Smooth muscle cell (in vitro differentiated cells): ENCODE data around the gene PPA2. TPM values are rescaled to one million over a fixed set of nuclear protein-coding genes. Genes with fewer than 3 reads are reported as not detected.
"Not testable (repeated sequence)": the region's sequence is repeated elsewhere in the genome, so short reads cannot be mapped to it uniquely, and the experiment has no call there.

Experiments
- DNase-seq: peaks from one replicate; lab custom pipeline; 2025; ENCODE audit not compliant: unreplicated experiment; lab: John Stamatoyannopoulos, UW
- H2AFZ ChIP-seq: fragments of 200-600 bp; sonication (generic); 2 replicates; pipeline ENCODE4 v1.6.0; 2016; ENCODE audit warnings: antibody characterized with exemption, low read depth, mild to moderate bottlenecking
- H3F3A ChIP-seq: fragments of 200-600 bp; sonication (generic); 2 replicates; pipeline ENCODE4 v1.6.0; 2017; ENCODE audit warnings: antibody characterized with exemption, low read depth
- H3K27ac ChIP-seq: fragments of 200-600 bp; sonication (generic); 2 replicates; pipeline ENCODE4 v1.5.1; 2016; ENCODE audit warnings: low read depth, mild to moderate bottlenecking
- H3K27me3 ChIP-seq: fragments of 200-600 bp; sonication (generic); 2 replicates; pipeline ENCODE4 v1.6.1; 2016; ENCODE audit warnings: low read depth, mild to moderate bottlenecking
- H3K36me3 ChIP-seq: fragments of 200-600 bp; sonication (generic); 2 replicates; pipeline ENCODE4 v1.5.1; 2016; ENCODE audit warnings: low read depth
- H3K4me1 ChIP-seq: fragments of 200-600 bp; sonication (generic); 2 replicates; pipeline ENCODE4 v1.5.1; 2016; ENCODE audit warnings: low read depth
- H3K4me2 ChIP-seq: fragments of 200-600 bp; sonication (generic); 2 replicates; pipeline ENCODE4 v1.6.0; 2016; ENCODE audit warnings: mild to moderate bottlenecking
- H3K4me3 ChIP-seq: fragments of 200-600 bp; sonication (generic); 2 replicates; pipeline ENCODE4 v1.5.1; 2016; ENCODE audit warnings: mild to moderate bottlenecking
- H3K79me2 ChIP-seq: fragments of 200-600 bp; sonication (generic); 2 replicates; pipeline ENCODE4 v1.6.0; 2016; ENCODE audit warnings: low read depth, mild to moderate bottlenecking
- H3K9ac ChIP-seq: fragments of 200-600 bp; sonication (generic); 2 replicates; pipeline ENCODE4 v1.6.0; 2016; ENCODE audit warnings: low read depth
- H3K9me3 ChIP-seq: fragments of 200-600 bp; sonication (generic); replicated peaks from 2 replicates; pipeline ENCODE4 v1.5.1; 2016; ENCODE audit warnings: low read depth
- H4K20me1 ChIP-seq: fragments of 200-600 bp; sonication (generic); 2 replicates; pipeline ENCODE4 v1.6.0; 2016; ENCODE audit warnings: low read depth
- WGBS: methylation state at CpG from one replicate; pipeline ENCODE4 v1.1.7; 2016; ENCODE audit warnings: low lambda C conversion rate; 5-methylcytosine and 5-hydroxymethylcytosine counted together
- polyA plus RNA-seq: library from polyadenylated mRNA; unstranded; fragments of >200 nt; fragmentation: Nextera tagmentation; extraction: Ambion mirVana; gene quantifications from 2 replicates; pipeline ENCODE4 v1.2.1, GENCODE V29; 2016
- total RNA-seq: library from RNA; depleted of rRNA; stranded (reverse); fragments of >200 nt; gene quantifications from 2 replicates; pipeline ENCODE4 v1.2.3, GENCODE V29; 2014
- TF ChIP-seq, protein P1 (sequence below): fragments of 200-600 bp; sonication (generic); IDR thresholded peaks from 2 replicates; pipeline ENCODE4 v1.5.1; 2017; ENCODE audit warnings: borderline replicate concordance, mild to moderate bottlenecking, antibody characterized with exemption; ENCODE audit not compliant: insufficient read depth, poor library complexity, severe bottlenecking

PPA2 gene
- total and polyA plus RNA-seq, 2 experiments from 2014 or later = 84.4 to 96.5 TPM

- Histone ChIP-seq H3K79me2 (no peaks in the 10 kb centered on the region), H4K20me1 (no peaks in the 10 kb centered on the region), H2AFZ (no peak overlapping the region), H3K4me2 (no peak overlapping the region), H3K9ac (no peak overlapping the region), H3K27me3 (no peaks in the 10 kb centered on the region), H3K4me1 (no peaks in the 10 kb centered on the region), H3K27ac (no peak overlapping the region), H3K4me3 (no peak overlapping the region), H3F3A (no peaks in the 10 kb centered on the region), H3K9me3 (no peaks in the 10 kb centered on the region), H3K36me3 (peaks cover 5% of the 10 kb centered on the region)
- DNase-seq = no peak
- TF ChIP-seq, protein P1, sequence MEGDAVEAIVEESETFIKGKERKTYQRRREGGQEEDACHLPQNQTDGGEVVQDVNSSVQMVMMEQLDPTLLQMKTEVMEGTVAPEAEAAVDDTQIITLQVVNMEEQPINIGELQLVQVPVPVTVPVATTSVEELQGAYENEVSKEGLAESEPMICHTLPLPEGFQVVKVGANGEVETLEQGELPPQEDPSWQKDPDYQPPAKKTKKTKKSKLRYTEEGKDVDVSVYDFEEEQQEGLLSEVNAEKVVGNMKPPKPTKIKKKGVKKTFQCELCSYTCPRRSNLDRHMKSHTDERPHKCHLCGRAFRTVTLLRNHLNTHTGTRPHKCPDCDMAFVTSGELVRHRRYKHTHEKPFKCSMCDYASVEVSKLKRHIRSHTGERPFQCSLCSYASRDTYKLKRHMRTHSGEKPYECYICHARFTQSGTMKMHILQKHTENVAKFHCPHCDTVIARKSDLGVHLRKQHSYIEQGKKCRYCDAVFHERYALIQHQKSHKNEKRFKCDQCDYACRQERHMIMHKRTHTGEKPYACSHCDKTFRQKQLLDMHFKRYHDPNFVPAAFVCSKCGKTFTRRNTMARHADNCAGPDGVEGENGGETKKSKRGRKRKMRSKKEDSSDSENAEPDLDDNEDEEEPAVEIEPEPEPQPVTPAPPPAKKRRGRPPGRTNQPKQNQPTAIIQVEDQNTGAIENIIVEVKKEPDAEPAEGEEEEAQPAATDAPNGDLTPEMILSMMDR = no peak
- WGBS = 98% methylated on average over 5 of the region's 5 CpGs
These were observed 56.2 kb downstream of the PPA2 start for GRCh38 chr4:105417624-105418023.

DNA sequence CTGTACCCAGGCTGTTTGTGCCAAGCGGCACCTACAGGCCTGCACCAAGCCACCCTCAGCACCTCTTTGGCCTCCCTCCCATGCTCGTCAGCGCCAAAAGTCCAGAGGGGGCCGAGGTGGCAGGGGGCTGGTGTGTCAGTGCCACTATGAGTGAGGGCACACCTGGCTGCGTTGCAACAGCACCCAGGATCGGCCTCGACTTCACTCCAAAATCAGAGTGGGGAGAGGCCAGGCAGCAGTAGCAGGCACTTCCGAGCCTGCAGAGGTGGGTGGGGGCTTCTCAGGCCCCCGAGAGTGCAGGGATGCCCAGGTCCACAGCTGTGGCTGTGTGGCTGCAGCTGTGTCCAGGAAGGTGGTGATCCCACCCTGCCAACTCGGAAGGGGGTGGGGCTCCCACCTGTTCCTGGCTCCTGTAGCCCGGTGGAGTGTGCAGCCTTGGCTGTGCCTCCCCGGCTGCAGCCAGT, 58.5 kb downstream of the PPA2 start:
- WGBS = 97% methylated on average over 12 of the region's 12 CpGs
- DNase-seq = no peak
- Histone ChIP-seq H3K4me3 (no peak overlapping the region), H2AFZ (no peak overlapping the region), H3K9me3 (no peaks in the 10 kb centered on the region), H3K9ac (no peak overlapping the region), H3K27me3 (no peaks in the 10 kb centered on the region), H4K20me1 (no peaks in the 10 kb centered on the region), H3K79me2 (no peaks in the 10 kb centered on the region), H3K36me3 (no peaks in the 10 kb centered on the region), H3K4me1 (no peaks in the 10 kb centered on the region), H3F3A (no peaks in the 10 kb centered on the region), H3K27ac (no peak overlapping the region), H3K4me2 (no peak overlapping the region)
- TF ChIP-seq, protein P1 = no peak

DNA sequence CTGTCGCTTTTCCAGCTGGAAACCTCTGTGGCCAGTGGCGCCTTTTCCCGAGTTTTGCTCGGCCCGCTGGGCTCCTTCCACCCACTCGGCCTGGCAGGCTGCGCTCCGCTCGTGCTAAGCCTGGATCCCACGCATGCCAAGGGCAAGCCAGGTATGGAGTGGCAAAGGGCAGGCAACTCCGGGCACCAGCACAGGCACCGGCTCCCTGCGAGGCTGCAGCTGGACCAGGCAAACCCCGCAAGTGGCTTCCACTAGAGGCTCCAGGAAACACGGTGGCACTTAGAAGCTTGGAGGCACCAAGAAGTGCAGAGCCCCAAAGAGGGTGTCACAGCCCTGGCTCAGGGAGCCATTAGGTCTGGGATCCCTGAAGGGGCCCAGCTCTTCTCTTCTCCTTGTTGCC, 59.5 kb downstream of the PPA2 start:
- no peak overlapping the region for H3K4me2 ChIP-seq
- TF ChIP-seq, protein P1 = no peak

GRCh38 chr4:105409135-105409534, 64.7 kb downstream of the PPA2 start:
- H3K4me2 ChIP-seq, H3K4me1 ChIP-seq, H3K9ac ChIP-seq, H2AFZ ChIP-seq, H3K79me2 ChIP-seq, H3K27ac ChIP-seq, H4K20me1 ChIP-seq, H3K36me3 ChIP-seq, H3F3A ChIP-seq, H3K9me3 ChIP-seq, DNase-seq, H3K27me3 ChIP-seq, H3K4me3 ChIP-seq: not testable (repeated sequence)
- 88% methylated on average over 8 of the region's 8 CpGs for WGBS

More for the DNA sequence above, 59.5 kb downstream of the PPA2 start:
- Histone ChIP-seq H3K9me3 (no peaks in the 10 kb centered on the region), H2AFZ (no peak overlapping the region), H3K27ac (no peak overlapping the region), H4K20me1 (no peaks in the 10 kb centered on the region), H3K4me1 (no peaks in the 10 kb centered on the region), H3K36me3 (no peaks in the 10 kb centered on the region), H3F3A (no peaks in the 10 kb centered on the region), H3K27me3 (no peaks in the 10 kb centered on the region), H3K9ac (no peak overlapping the region), H3K4me3 (no peak overlapping the region), H3K79me2 (no peaks in the 10 kb centered on the region)
- no peak for DNase-seq
- WGBS = 96% methylated on average over 15 of the region's 15 CpGs
